CD4-positive, alpha-beta T cell (primary cell): ENCODE data around the gene MYO9A. TPM values are rescaled to one million over a fixed set of nuclear protein-coding genes. Genes with fewer than 3 reads are reported as not detected.
A peak's percentile ranks its signal among the peaks of the same experiment; 100 is the strongest.

Experiments used
- ATAC-seq: fragments of 200-7000 bp; cut with Tn5 transposase; one replicate; pipeline ENCODE4 v1.10.0; 2022; ENCODE audit warnings: mild to moderate bottlenecking; ENCODE audit not compliant: poor library complexity
- CTCF ChIA-PET: fragments of 350-600 bp; sonication (Branson Sonifier 250); formaldehyde crosslinking; loops from one replicate; lab custom pipeline; 2021; ENCODE audit warnings: antibody characterized with exemption, inconsistent platforms; lab: Charles Lee
- POLR2A ChIA-PET: fragments of 350-600 bp; sonication (Branson Sonifier 250); formaldehyde crosslinking; loops from one replicate; lab custom pipeline; 2021; ENCODE audit warnings: antibody characterized with exemption, inconsistent platforms; lab: Charles Lee
- DNase-seq, 14 experiments: peaks; one replicate each; pipeline ENCODE4 v3.0.0-alpha.2; 2013 to 2020; ENCODE audit warnings: mixed read lengths in 2 of 14
- H3K27ac ChIP-seq, 2 donors: one replicate each; pipeline versions ENCODE4 v1.5.1 to v1.7.0; 2013; ENCODE audit warnings: low read length in 2 of 2, low read depth in 1 of 2, mild to moderate bottlenecking in 1 of 2
- H3K27me3 ChIP-seq, 2 experiments: 1 replicate in 1 of 2; 2 replicates in 1 of 2; pipeline versions ENCODE4 v1.6.1 to v1.7.0; 2013; ENCODE audit warnings: low read length in 2 of 2, control low read depth in 1 of 2, mild to moderate bottlenecking in 1 of 2, moderate library complexity in 1 of 2; ENCODE audit not compliant: insufficient read depth in 2 of 2, control insufficient read depth in 1 of 2
- H3K36me3 ChIP-seq: one replicate; pipeline ENCODE4 v1.6.1; 2013; ENCODE audit warnings: low read length, control low read depth; ENCODE audit not compliant: insufficient read depth
- H3K4me1 ChIP-seq: one replicate; pipeline ENCODE4 v1.6.1; 2013; ENCODE audit warnings: low read length, control low read depth; ENCODE audit not compliant: insufficient read depth
- H3K4me3 ChIP-seq: one replicate; pipeline ENCODE4 v1.5.1; 2013; ENCODE audit warnings: mild to moderate bottlenecking, low read length, moderate library complexity
- H3K9me3 ChIP-seq, 2 experiments: 1 replicate in 1 of 2; 2 replicates in 1 of 2; pipeline versions ENCODE4 v1.6.1 to v1.7.0; 2013; ENCODE audit warnings: low read length in 2 of 2, mild to moderate bottlenecking in 2 of 2, control low read depth in 1 of 2, moderate library complexity in 1 of 2; ENCODE audit not compliant: control insufficient read depth in 1 of 2, insufficient read depth in 1 of 2
- H3K27ac Mint-ChIP-seq: one replicate; pipeline ENCODE4 v1.8.0; 2020; ENCODE audit warnings: mixed read lengths
- H3K27me3 Mint-ChIP-seq: one replicate; pipeline ENCODE4 v1.8.0; 2021; ENCODE audit warnings: mixed read lengths
- H3K36me3 Mint-ChIP-seq: one replicate; pipeline ENCODE4 v1.8.0; 2021; ENCODE audit warnings: low read depth, mixed read lengths
- H3K4me1 Mint-ChIP-seq: one replicate; pipeline ENCODE4 v1.8.0; 2021; ENCODE audit warnings: low read depth, mixed read lengths
- H3K4me3 Mint-ChIP-seq: one replicate; pipeline ENCODE4 v1.8.0; 2020; ENCODE audit warnings: mild to moderate bottlenecking, mixed read lengths
- H3K9me3 Mint-ChIP-seq: one replicate; pipeline ENCODE4 v1.8.0; 2020; ENCODE audit warnings: mixed read lengths
- CTCF ChIP-seq: fragments of 200-600 bp; IDR thresholded peaks from one replicate; pipeline ENCODE4 v1.8.0; 2022; ENCODE audit warnings: antibody characterized with exemption, mild to moderate bottlenecking
- intact Hi-C, 2 experiments: fragments of 100-400 bp; cut with DNase I in 1 of 2; cut with micrococcal nuclease in 1 of 2; formaldehyde crosslinking; loops; one replicate each; pipeline versions ENCODE4 v1.15.1 to v1.9.0; 2023 to 2025; cut with DNase I, micrococcal nuclease
- total RNA-seq, 174 experiments: library from RNA in 2 of 174; stranded (reverse) in 2 of 174; gene quantifications; one replicate each; pipeline ENCODE4 v1.2.3 and lab custom pipeline; 2021 to 2026

MYO9A gene
- total RNA-seq, 2 experiments from 2014 or later = 23.4 to 29.1 TPM

GRCh38 chr15:71800835-71801745 lies 316.9 kb downstream of the MYO9A start:
- H3K4me3 Mint-ChIP-seq = no peak overlapping the region
- intact Hi-C loops = loop anchor here (1.0 to 5.0 kb wide), 2 partner anchors 57 to 59 kb away; no protein-coding TSS in a partner anchor
- H3K27me3 ChIP-seq = peaks cover 6 to 13% of the 10 kb centered on the region in 2 experiments
- CTCF ChIA-PET = no interaction called here
- no peak for TF ChIP-seq CTCF
- H3K27me3 Mint-ChIP-seq = peaks cover 25% of the 10 kb centered on the region
- H3K9me3 Mint-ChIP-seq = no peaks in the 10 kb centered on the region
- H3K36me3 ChIP-seq = no peaks in the 10 kb centered on the region
- H3K36me3 Mint-ChIP-seq = no peaks in the 10 kb centered on the region
- no peak overlapping the region for H3K27ac ChIP-seq
- no peaks in the 10 kb centered on the region for H3K4me1 ChIP-seq
- H3K9me3 ChIP-seq = peaks cover 0 to 8% of the 10 kb centered on the region in 2 experiments
- no peak overlapping the region for H3K27ac Mint-ChIP-seq
- H3K4me1 Mint-ChIP-seq = no peaks in the 10 kb centered on the region
- no peak for ATAC-seq
- POLR2A ChIA-PET = no interaction called here
- no peak overlapping the region for H3K4me3 ChIP-seq
- DNase-seq = peak in 3 of 14 experiments; percentile 5 to 34 (median 32)

GRCh38 chr15:71800190-71800589 lies 317.8 kb downstream of the MYO9A start:
- Mint-ChIP-seq H3K36me3 (no peaks in the 10 kb centered on the region), H3K4me1 (no peaks in the 10 kb centered on the region), H3K27ac (no peak overlapping the region), H3K4me3 (no peak overlapping the region), H3K9me3 (no peaks in the 10 kb centered on the region), H3K27me3 (peaks cover 25% of the 10 kb centered on the region)
- Histone ChIP-seq H3K27me3 (peaks cover 6 to 13% of the 10 kb centered on the region in 2 experiments), H3K9me3 (peaks cover 0 to 8% of the 10 kb centered on the region in 2 experiments), H3K4me1 (no peaks in the 10 kb centered on the region), H3K27ac (no peak overlapping the region), H3K4me3 (no peak overlapping the region), H3K36me3 (no peaks in the 10 kb centered on the region)
- TF ChIP-seq CTCF = no peak
- ATAC-seq (no peak), DNase-seq (no peak)
- ChIA-PET CTCF (interaction anchor here (0.7 kb wide), 1 partner anchor 58 kb away, joined by 5 read pairs; no protein-coding TSS in a partner anchor), POLR2A (no interaction called here)
- intact Hi-C loops = loop anchor here in 1 of 2 experiments (5.0 kb wide), 1 partner anchor 58 kb away; no protein-coding TSS in a partner anchor

- no peak for TF ChIP-seq CTCF
- POLR2A ChIA-PET = no interaction called here
- Histone ChIP-seq H3K36me3 (no peaks in the 10 kb centered on the region), H3K4me1 (no peaks in the 10 kb centered on the region), H3K9me3 (peaks cover 0 to 8% of the 10 kb centered on the region in 2 experiments), H3K27me3 (peaks cover 6 to 13% of the 10 kb centered on the region in 2 experiments), H3K4me3 (no peak overlapping the region), H3K27ac (no peak overlapping the region)
- Mint-ChIP-seq H3K9me3 (no peaks in the 10 kb centered on the region), H3K4me3 (no peak overlapping the region), H3K4me1 (no peaks in the 10 kb centered on the region), H3K27me3 (peaks cover 25% of the 10 kb centered on the region), H3K27ac (no peak overlapping the region), H3K36me3 (no peaks in the 10 kb centered on the region)
- ATAC-seq (no peak), DNase-seq (no peak)
- intact Hi-C loops = no loop called here
- CTCF ChIA-PET = no interaction called here
Observed at GRCh38 chr15:71798641-71799040, 319.3 kb downstream of the MYO9A start.
